Liver (tissue), 9 donors: Measurements from ENCODE around the gene BCL2L11. TPM values are rescaled to one million over a fixed set of nuclear protein-coding genes. Genes with fewer than 3 reads are reported as not detected.

Source experiments
- DNase-seq: peaks from one replicate; pipeline ENCODE4 v3.0.0-alpha.2; 2017; ENCODE audit warnings: low spot score
- H3K27ac ChIP-seq, 2 donors: one replicate each; pipeline ENCODE4 v1.7.0; 2013; ENCODE audit warnings: inconsistent platforms in 2 of 2, low read length in 2 of 2, control low read depth in 1 of 2, low read depth in 1 of 2, mild to moderate bottlenecking in 1 of 2
- H3K27me3 ChIP-seq, 4 donors: one replicate each; pipeline versions ENCODE4 v1.6.1 to v1.7.0; 2013; ENCODE audit warnings: low read length in 3 of 4, inconsistent platforms in 1 of 4, mild to moderate bottlenecking in 1 of 4, moderate library complexity in 1 of 4; ENCODE audit not compliant: control insufficient read depth in 4 of 4, insufficient read depth in 4 of 4
- H3K36me3 ChIP-seq, 4 donors: one replicate each; pipeline versions ENCODE4 v1.6.1 to v1.7.0; 2013; ENCODE audit warnings: low read length in 3 of 4, mild to moderate bottlenecking in 3 of 4, low read depth in 1 of 4, moderate library complexity in 1 of 4; ENCODE audit not compliant: control insufficient read depth in 4 of 4, insufficient read depth in 3 of 4
- H3K4me1 ChIP-seq, 4 donors: one replicate each; pipeline versions ENCODE4 v1.6.1 to v1.7.0; 2013; ENCODE audit warnings: low read length in 3 of 4, mild to moderate bottlenecking in 3 of 4, moderate library complexity in 1 of 4; ENCODE audit not compliant: control insufficient read depth in 4 of 4, insufficient read depth in 4 of 4
- H3K4me3 ChIP-seq, 3 donors: one replicate each; pipeline versions ENCODE4 v1.6.1 to v1.7.0; 2013; ENCODE audit warnings: low read length in 3 of 3, control low read depth in 1 of 3, low read depth in 1 of 3, mild to moderate bottlenecking in 1 of 3
- H3K9ac ChIP-seq, 2 donors: one replicate each; pipeline ENCODE4 v1.7.0; 2013; ENCODE audit warnings: low read length in 2 of 2, mild to moderate bottlenecking in 2 of 2, moderate library complexity in 2 of 2, control low read depth in 1 of 2, low read depth in 1 of 2
- H3K9me3 ChIP-seq, 4 donors: one replicate each; pipeline versions ENCODE4 v1.6.1 to v1.7.0; 2013; ENCODE audit warnings: low read length in 3 of 4; ENCODE audit not compliant: control insufficient read depth in 4 of 4
- ATF3 ChIP-seq: IDR thresholded peaks from 2 replicates; pipeline ENCODE4 v1.6.1; 2016; ENCODE audit warnings: antibody characterized with exemption
- CTCF ChIP-seq: fragments of 150-350 bp; IDR thresholded peaks from 2 replicates; pipeline ENCODE4 v1.5.1; 2017; ENCODE audit warnings: improper control_type of control experiment, low read depth, low read length; ENCODE audit not compliant: missing input control
- EGR1 ChIP-seq, 2 donors: IDR thresholded peaks; 2 replicates each; pipeline ENCODE4 v1.6.1; 2016 to 2018; ENCODE audit warnings: antibody characterized with exemption in 2 of 2, low read depth in 2 of 2
- FOXA1 ChIP-seq: IDR thresholded peaks from 2 replicates; pipeline ENCODE4 v1.6.1; 2016; ENCODE audit warnings: antibody characterized with exemption
- FOXA2 ChIP-seq: IDR thresholded peaks from 2 replicates; pipeline ENCODE4 v1.6.1; 2016; ENCODE audit warnings: antibody characterized with exemption
- GABPA ChIP-seq, 2 donors: IDR thresholded peaks in 1 of 2; conservative IDR thresholded peaks in 1 of 2; 2 replicates each; pipeline ENCODE4 v1.6.1; 2016; ENCODE audit warnings: antibody characterized with exemption in 2 of 2, mild to moderate bottlenecking in 1 of 2, moderate library complexity in 1 of 2
- HNF4A ChIP-seq, 2 donors: conservative IDR thresholded peaks; 2 replicates each; pipeline ENCODE4 v1.6.1; 2016; ENCODE audit warnings: antibody characterized with exemption in 2 of 2, mild to moderate bottlenecking in 2 of 2
- HNF4G ChIP-seq: IDR thresholded peaks from 2 replicates; pipeline ENCODE4 v1.6.1; 2016; ENCODE audit warnings: antibody characterized with exemption
- JUND ChIP-seq, 2 donors: IDR thresholded peaks; 2 replicates each; pipeline ENCODE4 v1.6.1; 2016; ENCODE audit warnings: antibody characterized with exemption in 2 of 2
- MAX ChIP-seq: IDR thresholded peaks from 2 replicates; pipeline ENCODE4 v1.6.1; 2016; ENCODE audit warnings: antibody characterized with exemption
- NR2F2 ChIP-seq: IDR thresholded peaks from 2 replicates; pipeline ENCODE4 v1.6.1; 2016; ENCODE audit warnings: antibody characterized with exemption
- RAD21 ChIP-seq, 2 donors: IDR thresholded peaks; 2 replicates each; pipeline ENCODE4 v1.6.1; 2016; ENCODE audit warnings: antibody characterized with exemption in 2 of 2, mild to moderate bottlenecking in 2 of 2
- RXRA ChIP-seq, 2 donors: IDR thresholded peaks; 2 replicates each; pipeline ENCODE4 v1.6.1; 2017 to 2018; ENCODE audit warnings: antibody characterized with exemption in 2 of 2, mild to moderate bottlenecking in 1 of 2
- TAF1 ChIP-seq: conservative IDR thresholded peaks from 2 replicates; pipeline ENCODE4 v1.6.1; 2016; ENCODE audit warnings: antibody characterized with exemption, mild to moderate bottlenecking
- YY1 ChIP-seq: IDR thresholded peaks from 2 replicates; pipeline ENCODE4 v1.6.1; 2016; ENCODE audit warnings: antibody characterized with exemption, mild to moderate bottlenecking
- ZBTB33 ChIP-seq: IDR thresholded peaks from 2 replicates; pipeline ENCODE4 v1.6.1; 2016; ENCODE audit warnings: antibody characterized with exemption
- WGBS: extraction: QIAGEN DNeasy Blood & Tissue Kit; methylation state at CpG from one replicate; pipeline ENCODE4 v1.1.7; 2013; 5-methylcytosine and 5-hydroxymethylcytosine counted together
- polyA plus RNA-seq, 2 donors: library from polyadenylated mRNA; stranded (reverse) in 1 of 2; unstranded in 1 of 2; fragments of 200-250 nt in 1 of 2; fragments of >200 nt in 1 of 2; fragmentation: Nextera tagmentation in 1 of 2; extraction: Ambion mirVana in 1 of 2; gene quantifications; one replicate each; pipeline versions ENCODE4 v1.2.1 to v1.2.3, GENCODE V29; 2013 to 2015
- total RNA-seq, 2 donors: library from RNA; depleted of rRNA; stranded (reverse); fragments of >200 nt; gene quantifications; one replicate each; pipeline ENCODE4 v1.2.3, GENCODE V29; 2014
- TF ChIP-seq, protein P1 (sequence below): IDR thresholded peaks from 2 replicates; pipeline ENCODE4 v1.6.1; 2016; ENCODE audit warnings: antibody characterized with exemption, mild to moderate bottlenecking
- donor health status: healthy.
- donor health status: healthy.
- donor health status: healthy.
- donor health status: healthy.
- donor health status: healthy.

Gene BCL2L11
- total and polyA plus RNA-seq, 4 donors, result 5.0 to 19.5 (median 12.2) TPM

- H3K9me3 ChIP-seq, result no peaks in the 10 kb centered on the region
- DNase-seq, result no peak
- H3K27ac ChIP-seq, result no peak overlapping the region
- TF ChIP-seq, protein P1, sequence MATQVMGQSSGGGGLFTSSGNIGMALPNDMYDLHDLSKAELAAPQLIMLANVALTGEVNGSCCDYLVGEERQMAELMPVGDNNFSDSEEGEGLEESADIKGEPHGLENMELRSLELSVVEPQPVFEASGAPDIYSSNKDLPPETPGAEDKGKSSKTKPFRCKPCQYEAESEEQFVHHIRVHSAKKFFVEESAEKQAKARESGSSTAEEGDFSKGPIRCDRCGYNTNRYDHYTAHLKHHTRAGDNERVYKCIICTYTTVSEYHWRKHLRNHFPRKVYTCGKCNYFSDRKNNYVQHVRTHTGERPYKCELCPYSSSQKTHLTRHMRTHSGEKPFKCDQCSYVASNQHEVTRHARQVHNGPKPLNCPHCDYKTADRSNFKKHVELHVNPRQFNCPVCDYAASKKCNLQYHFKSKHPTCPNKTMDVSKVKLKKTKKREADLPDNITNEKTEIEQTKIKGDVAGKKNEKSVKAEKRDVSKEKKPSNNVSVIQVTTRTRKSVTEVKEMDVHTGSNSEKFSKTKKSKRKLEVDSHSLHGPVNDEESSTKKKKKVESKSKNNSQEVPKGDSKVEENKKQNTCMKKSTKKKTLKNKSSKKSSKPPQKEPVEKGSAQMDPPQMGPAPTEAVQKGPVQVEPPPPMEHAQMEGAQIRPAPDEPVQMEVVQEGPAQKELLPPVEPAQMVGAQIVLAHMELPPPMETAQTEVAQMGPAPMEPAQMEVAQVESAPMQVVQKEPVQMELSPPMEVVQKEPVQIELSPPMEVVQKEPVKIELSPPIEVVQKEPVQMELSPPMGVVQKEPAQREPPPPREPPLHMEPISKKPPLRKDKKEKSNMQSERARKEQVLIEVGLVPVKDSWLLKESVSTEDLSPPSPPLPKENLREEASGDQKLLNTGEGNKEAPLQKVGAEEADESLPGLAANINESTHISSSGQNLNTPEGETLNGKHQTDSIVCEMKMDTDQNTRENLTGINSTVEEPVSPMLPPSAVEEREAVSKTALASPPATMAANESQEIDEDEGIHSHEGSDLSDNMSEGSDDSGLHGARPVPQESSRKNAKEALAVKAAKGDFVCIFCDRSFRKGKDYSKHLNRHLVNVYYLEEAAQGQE, result no peak
- no peak for TF ChIP-seq EGR1 (IDR thresholded peaks at IDR 0.05; ENCODE audit: low read depth in 2 of 2)
- no peak for TF ChIP-seq ATF3
- no peak for TF ChIP-seq MAX
- no peak for TF ChIP-seq YY1
- no peak for TF ChIP-seq CTCF
- TF ChIP-seq HNF4G, result no peak
- TF ChIP-seq NR2F2, result no peak
- TF ChIP-seq GABPA (IDR thresholded peaks at IDR 0.05 in 1 of 2, conservative IDR thresholded peaks at IDR 0.05 in 1 of 2), result no peak
- no peak for TF ChIP-seq RAD21 (IDR thresholded peaks at IDR 0.05)
- TF ChIP-seq HNF4A (conservative IDR thresholded peaks at IDR 0.05), result no peak
- TF ChIP-seq RXRA (IDR thresholded peaks at IDR 0.05), result no peak
- TF ChIP-seq JUND (IDR thresholded peaks at IDR 0.05), result no peak
- no peak for TF ChIP-seq TAF1
- 96% methylated on average over 5 of the region's 5 CpGs for WGBS
- H3K4me3 ChIP-seq, result no peak overlapping the region
- no peak overlapping the region for H3K9ac ChIP-seq
- H3K4me1 ChIP-seq, result peaks cover 14 to 39% (median 30%) of the 10 kb centered on the region in 4 donors
- peaks cover 3 to 31% (median 11%) of the 10 kb centered on the region in 4 donors for H3K36me3 ChIP-seq
- no peaks in the 10 kb centered on the region for H3K27me3 ChIP-seq
Measured at GRCh38 chr2:111159641-111160040, 38.9 kb downstream of the BCL2L11 start.

- peaks cover 11 to 37% (median 28%) of the 10 kb centered on the region in 4 donors for H3K4me1 ChIP-seq
- no peaks in the 10 kb centered on the region for H3K27me3 ChIP-seq
- no peak overlapping the region for H3K9ac ChIP-seq
- 95% methylated on average over 3 of the region's 3 CpGs for WGBS
- no peak overlapping the region for H3K27ac ChIP-seq
- H3K4me3 ChIP-seq, result no peak overlapping the region
- DNase-seq, result no peak
- no peaks in the 10 kb centered on the region for H3K9me3 ChIP-seq
- peaks cover 4 to 33% (median 16%) of the 10 kb centered on the region in 4 donors for H3K36me3 ChIP-seq
- no peak for TF ChIP-seq CTCF
- no peak for TF ChIP-seq NR2F2
- TF ChIP-seq HNF4G, result no peak
- no peak for TF ChIP-seq ZBTB33
- no peak for TF ChIP-seq RXRA (IDR thresholded peaks at IDR 0.05)
- TF ChIP-seq FOXA1, result no peak
- TF ChIP-seq, protein P1, result no peak
- no peak for TF ChIP-seq ATF3
- TF ChIP-seq FOXA2, result no peak
- TF ChIP-seq TAF1, result no peak
- TF ChIP-seq EGR1 (IDR thresholded peaks at IDR 0.05; ENCODE audit: low read depth in 2 of 2), result no peak
- no peak for TF ChIP-seq HNF4A (conservative IDR thresholded peaks at IDR 0.05)
- no peak for TF ChIP-seq JUND (IDR thresholded peaks at IDR 0.05)
Measured at GRCh38 chr2:111160758-111161157, 40.0 kb downstream of the BCL2L11 start.
